Hepatocyte (in vitro differentiated cells): Measurements from ENCODE around the gene CORO6.

Experiments used
- CTCF ChIP-seq: fragments of 200-600 bp; sonication (generic); IDR thresholded peaks from 2 replicates; pipeline ENCODE4 v1.5.1; 2016; ENCODE audit warnings: antibody characterized with exemption, mild to moderate bottlenecking; ENCODE audit not compliant: poor library complexity
- EZH2 ChIP-seq: fragments of 200-600 bp; sonication (generic); IDR thresholded peaks from 2 replicates; pipeline ENCODE4 v1.6.1; 2016; ENCODE audit warnings: antibody characterized with exemption, mild to moderate bottlenecking, borderline replicate concordance
- EZH2phosphoT487 ChIP-seq: fragments of 200-600 bp; sonication (generic); IDR thresholded peaks from one replicate; pipeline ENCODE4 v1.6.1; 2018; ENCODE audit warnings: antibody characterized with exemption, mild to moderate bottlenecking, low read depth, moderate library complexity; ENCODE audit not compliant: unreplicated experiment, severe bottlenecking

- TF ChIP-seq CTCF = no peak
- TF ChIP-seq EZH2 = no peak
- no peak for TF ChIP-seq EZH2phosphoT487
Measured at GRCh38 chr17:29650396-29650795, 27.7 kb upstream of the CORO6 start.
